HG02678 (cell line): ENCODE data around the gene SERTAD3.
"Not testable (repeated sequence)": the region's sequence is repeated elsewhere in the genome, so short reads cannot be mapped to it uniquely, and the experiment has no call there.

Experiments used
- ATAC-seq: cut with Tn5 transposase; IDR thresholded peaks from one replicate; pipeline ENCODE4 v1.9.1; 2021; ENCODE audit warnings: mild to moderate bottlenecking, moderate library complexity; ENCODE audit not compliant: unreplicated experiment

Gene SERTAD3

DNA sequence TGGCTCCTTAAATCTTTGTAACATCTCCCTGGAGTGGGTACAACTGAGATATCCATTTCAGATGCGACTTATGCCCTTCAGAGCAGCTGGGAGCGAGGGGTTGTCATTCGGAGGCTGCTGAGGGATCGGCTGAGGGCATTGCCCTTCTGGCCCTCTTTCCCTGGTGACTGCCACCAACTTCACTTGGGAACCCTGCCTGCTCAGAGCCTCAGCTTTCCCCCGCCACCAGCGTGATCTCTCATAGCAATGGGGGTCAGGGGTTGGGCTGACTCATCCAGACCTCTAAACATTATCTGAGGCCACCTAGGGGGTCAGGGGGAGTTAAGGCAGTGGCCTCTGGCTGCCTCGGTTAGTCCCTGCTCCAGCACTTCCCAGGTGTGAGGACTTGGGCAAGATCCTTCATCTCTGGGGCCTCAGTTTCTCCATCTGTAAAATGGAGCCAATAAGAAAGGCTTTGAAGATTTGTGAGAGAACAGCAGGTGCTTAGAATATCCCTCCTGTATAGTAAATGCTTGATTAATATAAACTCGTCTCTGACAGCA is 32.1 kb downstream of the SERTAD3 start:
- no peak for ATAC-seq

DNA sequence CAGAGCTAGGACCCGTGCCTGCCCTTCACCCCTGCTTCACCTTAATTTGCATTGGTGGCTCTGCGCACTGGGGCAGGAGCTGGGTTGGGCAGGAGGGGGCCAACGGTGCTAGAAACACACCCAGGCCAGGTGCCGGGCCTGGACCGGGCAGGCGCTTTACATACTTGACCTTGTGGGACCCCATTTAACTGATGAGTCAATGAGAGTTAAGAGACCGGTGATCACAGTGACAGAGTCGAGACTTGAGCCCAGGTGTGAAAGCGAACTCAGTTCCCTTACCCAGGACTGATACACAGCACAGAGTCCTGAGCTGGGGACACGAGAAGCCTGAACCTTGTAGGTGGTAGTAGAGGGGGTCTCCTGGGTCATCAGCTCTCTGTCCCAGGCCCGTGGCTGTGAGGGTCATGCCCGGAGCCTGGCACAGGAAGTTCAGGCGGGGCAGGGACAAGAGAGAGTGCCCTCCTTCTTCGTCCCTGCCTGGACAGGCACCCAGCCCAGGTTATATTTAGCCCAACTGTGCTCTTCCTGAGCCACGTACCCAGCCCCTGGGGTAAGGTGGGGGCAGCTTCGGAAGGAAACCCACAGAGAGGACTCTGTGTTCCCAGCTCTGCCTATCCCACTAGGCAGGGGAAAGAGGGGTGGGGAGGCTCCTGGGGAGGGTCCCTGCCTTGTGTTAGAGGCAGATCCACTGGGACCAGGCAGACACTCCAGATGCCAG is 32.9 kb downstream of the SERTAD3 start:
- no peak for ATAC-seq

DNA sequence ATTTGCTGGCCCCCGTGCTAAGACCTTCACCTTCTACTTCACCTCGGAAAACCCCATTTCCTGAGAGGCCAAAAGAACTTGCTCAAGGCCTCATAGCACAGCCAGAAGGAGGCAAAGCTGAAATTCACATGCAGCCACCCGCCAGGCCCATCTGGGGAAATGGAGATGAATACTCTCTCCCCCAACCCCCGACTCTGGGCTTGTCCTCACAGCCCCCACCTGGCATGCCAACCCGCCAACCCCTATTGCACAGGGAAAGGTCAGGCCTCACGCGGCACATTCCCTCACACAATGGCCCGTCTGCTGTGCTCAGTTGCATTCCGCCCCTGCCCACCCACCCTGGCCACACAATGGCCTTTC is 34.1 kb downstream of the SERTAD3 start:
- ATAC-seq, result no peak

DNA sequence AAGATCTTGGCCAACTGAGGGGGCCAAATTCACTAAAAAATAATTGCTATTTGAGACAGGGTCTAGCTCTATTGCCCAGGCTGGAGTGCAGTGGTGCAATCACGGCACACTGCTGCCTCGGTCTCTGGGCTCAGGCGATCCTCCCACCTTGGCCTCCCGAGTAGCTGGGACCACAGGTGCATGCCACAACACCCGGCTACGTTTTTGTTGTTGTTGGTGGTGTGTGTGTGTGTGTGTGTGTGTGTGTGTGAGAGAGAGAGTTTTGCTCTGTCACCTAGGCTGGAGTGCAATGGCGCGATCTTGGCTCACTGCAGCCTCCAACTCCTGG is 35.6 kb downstream of the SERTAD3 start:
- not testable (repeated sequence) for ATAC-seq

DNA sequence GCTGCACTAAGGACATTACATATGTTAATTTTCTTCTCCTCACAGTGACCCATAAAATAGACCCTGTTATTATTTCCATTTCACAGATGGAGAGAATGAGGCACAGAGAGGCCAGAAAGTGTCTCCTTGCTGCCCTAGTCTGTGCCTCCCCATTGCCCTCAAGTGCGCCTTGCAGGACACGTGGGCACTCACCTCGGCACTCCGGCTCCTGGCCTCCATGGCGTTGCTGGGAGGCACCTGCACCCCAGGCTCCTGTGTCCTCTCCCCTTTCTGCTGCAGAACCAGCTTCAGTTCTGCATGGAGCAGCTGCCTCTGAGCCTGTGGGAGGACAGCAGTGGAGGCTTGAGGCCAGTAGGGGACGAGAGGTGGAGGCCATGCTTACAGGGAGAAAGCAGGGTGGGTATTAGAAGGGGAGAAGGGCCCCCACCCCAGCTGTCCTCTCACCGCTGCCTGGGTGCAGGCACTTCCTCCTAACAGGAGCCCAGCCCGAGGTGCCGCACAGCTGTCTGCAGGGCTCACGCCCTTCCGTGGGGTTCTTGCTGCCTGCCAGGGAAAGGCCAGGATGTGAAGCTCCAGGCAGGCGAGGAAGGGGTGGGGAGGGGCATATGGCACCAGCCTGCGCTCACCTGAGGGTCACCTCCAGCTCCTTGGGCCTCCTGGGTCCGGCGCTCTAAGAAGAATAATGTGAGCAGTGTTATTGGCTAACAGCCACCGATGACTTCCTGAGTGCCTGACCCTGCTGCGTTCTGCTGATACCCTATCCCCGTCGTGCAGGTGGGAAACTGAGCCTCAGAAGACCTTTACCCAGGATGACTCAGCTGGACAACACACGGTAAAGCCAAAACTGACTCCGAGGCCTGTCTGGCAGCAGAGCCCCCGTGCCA is 36.2 kb downstream of the SERTAD3 start:
- ATAC-seq, result no peak

DNA sequence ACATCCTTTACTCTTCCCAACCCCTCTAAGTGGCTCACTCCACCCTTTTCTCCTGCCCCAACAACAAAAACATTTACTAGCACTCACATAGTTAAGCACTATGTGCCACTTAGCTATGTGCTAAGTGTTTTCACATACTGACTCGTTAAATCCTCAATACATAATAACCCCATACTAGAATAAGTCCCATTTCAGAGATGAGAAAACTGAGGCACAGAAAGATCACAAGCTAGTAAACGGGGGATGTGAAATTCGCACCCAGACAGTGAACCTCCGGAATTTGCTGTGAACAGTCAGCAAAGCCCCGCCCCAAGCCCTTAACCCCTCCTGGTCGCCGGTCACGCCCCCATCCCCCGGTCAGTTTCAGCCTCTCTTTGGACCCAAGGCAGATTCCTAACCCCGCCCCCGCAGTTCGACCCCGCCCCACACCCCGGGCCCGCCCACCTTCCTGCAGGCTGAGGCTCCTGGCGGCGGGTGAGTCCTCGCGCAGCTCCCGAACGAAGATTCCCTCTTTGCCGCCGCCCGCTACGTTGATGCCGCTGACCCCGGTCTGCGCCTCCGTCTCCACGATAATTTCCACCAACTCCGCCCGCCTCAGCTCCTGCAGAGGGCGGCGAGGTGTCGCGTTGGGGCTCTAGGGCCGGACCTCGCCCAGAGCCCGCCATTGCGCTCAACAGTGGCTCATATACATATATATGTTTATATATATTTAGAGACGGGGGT is 40.7 kb downstream of the SERTAD3 start:
- ATAC-seq, result peak; percentile 71

DNA sequence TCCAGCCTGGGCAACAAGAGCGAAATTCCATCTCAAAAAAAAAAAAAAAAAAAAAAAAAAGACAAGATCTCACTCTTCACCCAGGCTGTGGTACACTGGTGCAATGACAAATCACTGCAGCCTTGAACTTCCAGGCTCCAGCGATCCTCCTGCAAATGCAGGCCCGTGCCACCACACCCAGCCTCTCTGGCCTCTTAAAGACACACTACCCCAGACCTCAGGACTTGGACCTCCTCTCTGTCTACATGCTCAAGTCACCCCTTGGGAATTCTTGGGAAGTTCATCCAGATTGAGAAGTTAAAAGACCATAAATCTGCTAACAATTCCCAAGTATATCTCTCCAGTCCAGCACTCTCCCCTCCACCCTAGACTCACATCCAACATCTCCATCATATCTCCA is 43.6 kb downstream of the SERTAD3 start:
- ATAC-seq, result no peak

DNA sequence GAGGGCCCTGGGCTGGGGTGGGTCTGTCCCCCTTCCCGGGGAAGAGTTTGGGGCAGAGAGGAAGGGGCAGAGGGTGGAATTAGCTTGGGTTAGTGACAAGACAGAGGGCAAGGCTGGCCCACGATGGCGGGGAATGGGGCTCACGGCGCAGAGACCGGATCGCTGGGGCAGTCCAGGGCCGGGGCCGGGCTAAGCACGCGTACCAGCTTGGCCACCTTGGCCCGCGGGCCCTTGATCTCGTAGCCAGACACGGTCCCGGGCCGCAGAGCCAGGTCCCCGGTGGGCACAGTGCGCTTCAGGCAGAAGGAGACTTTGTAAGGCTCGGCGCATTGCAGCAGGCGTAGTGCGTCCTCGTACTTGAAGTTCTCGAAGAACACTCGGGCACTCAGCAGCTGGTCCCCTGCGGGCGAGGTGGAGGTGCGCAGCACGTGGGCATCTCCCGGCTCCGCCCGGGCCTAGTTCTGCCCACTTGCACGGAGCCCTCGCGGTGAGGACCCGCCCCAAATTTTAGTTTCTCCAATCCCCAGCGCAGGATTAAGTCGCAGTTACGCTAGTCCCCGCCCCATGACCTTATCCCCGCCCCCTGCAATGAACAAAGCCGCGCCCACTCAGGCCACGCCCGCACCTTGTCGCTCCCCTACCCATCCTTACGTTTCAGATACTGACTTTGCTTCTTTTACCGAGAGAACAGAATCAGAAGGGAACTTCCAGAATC is 45.6 kb downstream of the SERTAD3 start:
- ATAC-seq, result no peak

DNA sequence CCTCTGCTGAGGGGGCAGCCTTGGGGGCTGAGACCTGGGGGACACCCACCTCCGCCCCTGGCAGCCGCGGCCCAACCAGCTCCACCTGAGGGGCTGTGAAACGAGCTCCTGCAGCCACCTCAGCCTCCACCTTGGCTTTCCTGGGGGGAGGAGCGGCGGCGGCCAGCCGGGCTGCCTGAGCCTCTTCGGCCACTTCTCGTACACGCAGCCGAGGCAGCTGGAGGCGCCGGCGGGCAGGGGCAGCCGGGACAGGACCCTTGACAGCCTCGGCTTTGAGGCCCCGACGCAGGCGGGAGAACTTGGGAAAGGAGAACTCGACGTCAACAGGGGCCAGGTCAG is 46.6 kb downstream of the SERTAD3 start:
- no peak for ATAC-seq

DNA sequence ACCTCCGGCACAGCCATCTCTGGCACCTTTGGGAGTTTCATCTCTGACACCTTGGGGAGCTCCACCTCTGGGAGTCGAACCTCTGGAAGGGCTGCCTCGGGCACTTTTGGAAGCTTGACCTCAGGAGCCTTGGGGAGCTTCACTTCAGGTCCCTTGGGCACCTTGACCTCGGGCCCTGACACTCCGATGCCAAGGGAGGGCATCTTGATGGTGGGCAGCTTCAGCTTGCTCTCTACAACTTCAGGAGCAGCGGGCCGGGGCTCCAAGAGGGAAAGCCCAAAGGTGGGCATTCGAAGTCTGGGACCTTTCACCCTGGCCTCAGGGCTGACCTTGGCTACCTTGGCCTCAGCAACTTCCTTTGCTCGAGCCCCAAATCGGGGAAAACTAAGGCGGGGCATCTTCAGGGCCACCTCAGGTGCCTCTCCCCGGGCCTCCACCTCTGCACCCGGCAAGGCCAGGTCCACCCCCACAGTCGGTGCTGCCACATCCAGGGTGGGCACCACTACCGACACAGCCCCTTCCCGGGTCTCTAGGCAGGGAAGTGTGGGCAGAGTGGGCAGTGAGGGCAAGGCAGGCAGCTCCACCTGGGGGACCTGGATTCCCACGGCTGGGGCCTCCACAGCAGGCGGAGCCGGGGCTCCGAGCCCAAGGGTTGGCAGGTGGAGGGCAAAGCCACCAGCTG is 47.1 kb downstream of the SERTAD3 start:
- no peak for ATAC-seq

DNA sequence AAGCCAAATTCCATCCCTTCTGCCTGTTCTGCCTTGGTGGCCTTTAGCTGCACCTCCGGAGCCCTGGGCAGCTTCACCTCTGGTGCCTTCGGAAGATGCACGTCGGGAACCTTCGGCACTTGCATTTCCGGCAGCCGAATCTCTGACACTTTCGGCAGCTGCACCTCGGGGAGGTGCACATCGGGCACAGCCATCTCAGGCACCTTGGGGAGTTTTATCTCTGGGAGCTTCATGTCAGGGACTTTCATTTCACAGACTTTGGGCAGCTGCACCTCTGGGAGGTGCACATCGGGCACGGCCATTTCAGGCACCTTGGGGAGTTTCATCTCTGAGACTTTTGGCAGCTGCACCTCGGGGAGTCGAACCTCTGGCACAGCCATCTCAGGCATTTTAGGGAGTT is 48.2 kb downstream of the SERTAD3 start:
- ATAC-seq, result no peak

DNA sequence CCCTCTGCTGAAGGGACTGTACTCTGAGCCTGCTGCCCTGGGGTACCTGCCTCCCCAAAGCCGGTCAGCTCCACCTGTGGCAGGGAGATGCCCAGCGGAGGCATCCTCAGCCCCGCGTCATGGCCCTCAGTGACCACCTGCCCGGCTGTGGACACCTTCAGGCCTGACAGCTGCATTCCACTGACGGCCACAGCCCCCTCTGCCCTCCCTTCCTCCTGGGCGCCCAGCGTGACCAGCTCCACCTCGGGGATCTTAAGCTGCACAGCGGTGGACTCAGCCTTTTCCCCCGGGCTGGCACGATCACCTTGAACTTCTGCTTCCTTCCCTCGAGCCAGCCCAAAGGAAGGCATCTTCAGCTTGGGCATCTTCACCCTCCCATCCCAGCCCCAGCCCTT is 49.3 kb downstream of the SERTAD3 start:
- ATAC-seq, result no peak

DNA sequence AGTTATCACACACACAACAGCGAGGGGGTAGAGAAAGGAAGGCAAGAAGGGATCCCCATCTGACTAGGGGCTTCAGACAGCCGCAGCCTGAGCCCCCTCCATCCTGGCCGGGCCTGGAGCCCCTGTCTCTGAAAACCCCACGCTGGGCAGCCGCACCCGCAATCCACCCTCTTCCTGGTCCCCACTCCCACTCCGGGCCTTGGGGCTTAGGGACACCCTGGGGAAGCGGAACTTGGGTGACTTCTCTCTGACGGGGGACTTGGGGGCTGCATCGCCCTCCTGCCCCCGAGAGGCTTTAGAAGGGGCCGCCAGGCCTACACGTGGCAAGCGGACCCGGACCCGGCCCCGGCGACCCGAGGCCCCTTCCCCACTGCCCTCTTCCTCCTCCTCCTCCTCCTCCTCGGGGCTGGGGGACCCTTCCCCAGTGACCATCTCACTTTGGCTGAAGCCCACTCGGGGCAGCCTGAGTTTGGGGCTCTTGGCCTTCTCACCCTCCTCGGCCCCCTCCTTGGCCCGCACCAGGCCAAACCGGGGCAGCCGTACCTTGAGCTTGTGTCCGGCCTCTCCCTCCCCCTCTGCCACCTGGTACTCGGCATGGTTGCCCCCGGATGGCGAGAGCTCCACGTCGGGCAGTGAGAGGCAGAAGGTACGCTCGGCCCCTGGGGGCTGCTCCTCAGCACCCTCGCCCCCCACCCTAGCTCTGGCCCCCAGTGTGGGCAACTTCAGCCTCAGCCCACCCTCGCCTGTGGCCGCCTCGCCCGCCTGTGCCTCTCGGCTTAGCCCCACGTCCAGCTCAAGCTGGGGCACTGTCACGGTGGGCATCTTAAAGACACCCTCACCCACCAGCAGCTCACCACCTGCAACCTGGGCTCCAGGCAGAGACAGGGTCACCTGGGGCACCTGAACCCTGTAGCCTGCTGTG is 50.0 kb downstream of the SERTAD3 start:
- ATAC-seq, result no peak

DNA sequence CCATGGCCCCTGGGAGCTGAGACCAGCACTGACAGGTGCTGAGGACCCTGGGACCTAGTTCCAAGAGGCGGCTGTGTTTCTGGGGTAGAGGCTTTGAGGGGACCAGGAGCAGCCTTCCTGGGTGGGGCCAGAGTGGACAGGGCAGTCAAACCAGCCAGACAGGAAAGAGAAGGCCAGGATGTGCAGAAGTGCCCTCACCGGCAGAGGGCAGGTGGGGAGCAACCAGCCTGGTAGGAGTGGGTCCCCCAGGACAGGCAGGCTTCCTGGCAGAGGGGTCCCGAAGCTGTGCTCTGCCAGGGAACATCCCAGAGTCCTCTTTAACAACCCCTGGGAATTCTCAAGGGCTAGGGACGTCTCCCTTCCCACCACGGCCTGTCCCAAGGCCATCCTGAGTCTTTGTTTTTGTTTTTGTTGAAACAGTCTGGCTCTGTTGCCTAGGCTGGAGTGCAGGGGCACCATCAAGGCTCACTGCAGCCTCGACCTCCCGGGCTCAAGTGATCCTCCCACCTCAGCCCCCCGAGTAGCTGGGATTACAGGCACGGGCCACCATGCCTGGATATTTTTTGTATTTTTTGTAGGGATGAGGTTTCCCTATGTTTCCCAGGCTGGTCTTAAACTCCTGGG is 51.1 kb downstream of the SERTAD3 start:
- no peak for ATAC-seq

DNA sequence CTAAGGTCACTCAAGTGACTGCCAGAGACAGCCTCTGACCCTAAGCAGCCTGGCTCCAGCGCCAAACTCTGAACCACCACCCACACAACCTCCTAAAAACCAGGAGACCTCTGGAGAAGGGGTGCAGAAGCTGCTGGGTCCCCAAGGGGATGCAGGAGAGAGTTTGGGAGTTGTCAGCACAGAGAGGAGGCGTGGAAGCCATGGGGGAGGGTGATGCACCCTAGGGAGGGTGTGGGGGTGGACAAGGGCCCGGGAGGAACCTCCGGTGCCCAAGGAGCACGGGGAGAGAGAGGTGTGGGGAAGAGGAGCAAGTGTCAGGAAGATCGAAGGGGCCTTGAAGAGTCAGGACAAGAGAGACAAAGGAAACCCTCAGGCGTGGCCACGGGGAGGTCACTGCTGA is 52.0 kb downstream of the SERTAD3 start:
- no peak for ATAC-seq
